22Rv1 (cell line): ENCODE data around the gene CFHR1.
"Not testable (repeated sequence)": the region's sequence is repeated elsewhere in the genome, so short reads cannot be mapped to it uniquely, and the experiment has no call there.

Source experiments
- H3K27ac ChIP-seq: fragments of 450-650 bp; 2 replicates; pipeline ENCODE4 v1.5.1; 2017
- CTCF ChIP-seq: fragments of 450-650 bp; IDR thresholded peaks from 2 replicates; pipeline ENCODE4 v1.5.1; 2017; ENCODE audit warnings: mild to moderate bottlenecking
- ZFX ChIP-seq: fragments of 450-650 bp; IDR thresholded peaks from 2 replicates; pipeline ENCODE4 v1.6.1; 2017; ENCODE audit warnings: antibody characterized with exemption, borderline replicate concordance

CFHR1 gene

DNA sequence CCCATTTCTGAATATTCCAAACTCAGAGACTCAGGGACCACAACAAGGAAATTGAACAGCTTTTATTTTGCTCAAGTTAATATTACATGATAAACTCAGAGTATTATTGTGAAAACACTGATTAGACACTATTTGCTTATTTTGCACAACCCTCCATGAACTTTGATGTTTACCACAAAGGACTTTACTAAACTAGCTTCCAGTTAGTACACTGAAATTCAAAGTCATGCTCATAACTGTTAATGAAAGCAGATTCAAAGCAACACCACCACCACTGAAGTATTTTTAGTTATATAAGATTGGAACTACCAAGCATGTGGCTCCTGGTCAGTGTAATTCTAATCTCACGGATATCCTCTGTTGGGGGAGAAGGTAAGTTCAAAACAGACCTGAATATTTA is at the start of gene CFHR1:
Gene CFHR1 (plus strand): TSS at position 201 of the 400 bp plus-strand sequence. CDS start 114 bp downstream, at position 315.
- H3K27ac ChIP-seq = not testable (repeated sequence)

- H3K27ac ChIP-seq = not testable (repeated sequence)
Measured at GRCh38 chr1:196769823-196770222, 49.7 kb upstream of the CFHR1 start.

DNA sequence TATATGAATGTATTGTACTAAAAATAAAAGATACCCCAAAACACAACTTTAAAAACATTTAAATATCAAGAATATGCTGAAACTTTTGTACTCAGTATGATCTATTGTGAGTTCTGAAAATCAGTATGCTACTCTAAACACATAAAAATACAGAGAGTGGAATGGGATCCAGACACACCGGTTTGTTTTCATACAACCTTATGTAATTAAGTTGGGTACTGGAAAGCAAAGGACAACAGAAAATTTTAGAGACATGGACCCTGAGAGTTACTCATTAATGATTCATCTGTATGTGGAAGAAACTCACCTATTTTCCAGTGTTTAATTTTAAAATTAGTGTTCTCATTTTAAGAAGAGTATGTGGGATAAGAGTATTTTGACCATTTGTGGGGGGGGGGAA is 45.8 kb upstream of the CFHR1 start:
- H3K27ac ChIP-seq = no peak overlapping the region
- TF ChIP-seq ZFX (no peak), CTCF (no peak)

GRCh38 chr1:196774175-196774574 is 45.4 kb upstream of the CFHR1 start:
- no peak for TF ChIP-seq CTCF
- no peak for TF ChIP-seq ZFX

GRCh38 chr1:196774603-196775002 is 44.9 kb upstream of the CFHR1 start, which contains the start of gene CFHR3:
Gene CFHR3 (plus strand): TSS chr1:196774840. CDS start chr1:196774887, 47 bp downstream.
- TF ChIP-seq ZFX (no peak), CTCF (no peak)
- no peak within 1 kb of the TSS for H3K27ac ChIP-seq

More at GRCh38 chr1:196774175-196774574, 45.4 kb upstream of the CFHR1 start:
- H3K27ac ChIP-seq = no peak overlapping the region

- H3K27ac ChIP-seq = no peak overlapping the region
- TF ChIP-seq ZFX (no peak), CTCF (no peak)
Measured at GRCh38 chr1:196777603-196778002, 41.9 kb upstream of the CFHR1 start.

GRCh38 chr1:196779093-196779492 is 40.4 kb upstream of the CFHR1 start:
- no peak overlapping the region for H3K27ac ChIP-seq
- TF ChIP-seq ZFX (no peak), CTCF (peak; percentile 23; the same call in 1 of the 2 replicates)

- not testable (repeated sequence) for H3K27ac ChIP-seq
Measured at GRCh38 chr1:196791252-196791651, 28.3 kb upstream of the CFHR1 start.

DNA sequence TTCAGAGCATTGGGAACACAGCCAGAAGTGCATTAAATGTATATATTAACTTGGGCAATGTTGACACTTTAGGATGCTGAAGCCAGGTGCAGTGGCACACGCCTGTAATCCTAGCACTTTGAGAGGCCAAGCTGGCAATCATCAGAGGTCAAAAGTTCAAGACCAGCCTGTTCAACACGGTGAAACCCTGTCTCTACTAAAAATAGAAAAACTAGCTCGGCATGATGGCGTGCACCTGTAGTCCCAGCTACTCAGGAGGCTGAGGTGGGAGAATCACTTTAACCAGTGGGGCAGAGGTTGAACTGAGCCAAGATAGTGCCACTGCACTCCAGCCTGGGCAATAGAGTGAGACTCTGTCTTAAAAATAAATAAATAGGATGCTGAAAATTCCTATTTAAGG is 25.4 kb upstream of the CFHR1 start:
- H3K27ac ChIP-seq = not testable (repeated sequence)

DNA sequence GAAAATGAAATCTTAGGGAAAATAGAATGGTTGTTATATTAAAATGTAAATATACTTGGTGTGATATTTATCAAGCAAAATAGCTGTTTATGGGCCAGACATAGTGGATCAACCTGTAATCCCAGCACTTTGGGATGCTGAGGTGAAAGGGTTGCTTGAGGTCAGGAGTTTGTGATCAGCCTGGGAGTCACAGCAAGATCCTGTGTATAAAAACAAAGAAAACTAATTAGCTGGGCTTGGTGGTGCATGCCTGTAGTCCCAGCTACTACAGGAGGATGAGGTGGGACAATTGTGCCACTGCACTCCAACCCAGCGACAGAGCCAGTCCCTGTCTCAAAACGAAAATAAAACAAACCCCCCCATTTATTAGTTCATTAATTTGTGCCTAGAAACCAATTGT is 21.6 kb upstream of the CFHR1 start:
- H3K27ac ChIP-seq = no peak overlapping the region
- TF ChIP-seq CTCF (no peak), ZFX (no peak)

DNA sequence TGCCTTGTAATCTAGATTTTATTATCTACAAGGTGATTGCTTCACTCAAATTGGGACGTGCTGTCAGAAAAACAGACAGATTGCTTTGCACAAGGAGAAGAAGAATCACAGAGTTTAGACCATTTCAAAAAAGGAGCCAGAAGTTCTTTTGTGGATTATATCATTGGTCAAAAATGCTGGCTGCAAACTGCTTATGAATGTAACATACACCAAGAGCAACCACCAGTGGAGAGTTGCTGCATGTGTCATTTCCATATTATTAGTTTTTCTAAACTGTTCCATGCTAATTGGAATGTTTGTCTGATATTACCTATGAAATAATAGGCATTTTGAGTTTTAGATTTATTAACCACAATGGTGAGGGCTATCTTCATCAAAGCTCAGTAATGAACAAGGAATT is 17.6 kb upstream of the CFHR1 start:
- H3K27ac ChIP-seq = not testable (repeated sequence)
